ENCODE data around the gene LYST.

LYST gene

DNA sequence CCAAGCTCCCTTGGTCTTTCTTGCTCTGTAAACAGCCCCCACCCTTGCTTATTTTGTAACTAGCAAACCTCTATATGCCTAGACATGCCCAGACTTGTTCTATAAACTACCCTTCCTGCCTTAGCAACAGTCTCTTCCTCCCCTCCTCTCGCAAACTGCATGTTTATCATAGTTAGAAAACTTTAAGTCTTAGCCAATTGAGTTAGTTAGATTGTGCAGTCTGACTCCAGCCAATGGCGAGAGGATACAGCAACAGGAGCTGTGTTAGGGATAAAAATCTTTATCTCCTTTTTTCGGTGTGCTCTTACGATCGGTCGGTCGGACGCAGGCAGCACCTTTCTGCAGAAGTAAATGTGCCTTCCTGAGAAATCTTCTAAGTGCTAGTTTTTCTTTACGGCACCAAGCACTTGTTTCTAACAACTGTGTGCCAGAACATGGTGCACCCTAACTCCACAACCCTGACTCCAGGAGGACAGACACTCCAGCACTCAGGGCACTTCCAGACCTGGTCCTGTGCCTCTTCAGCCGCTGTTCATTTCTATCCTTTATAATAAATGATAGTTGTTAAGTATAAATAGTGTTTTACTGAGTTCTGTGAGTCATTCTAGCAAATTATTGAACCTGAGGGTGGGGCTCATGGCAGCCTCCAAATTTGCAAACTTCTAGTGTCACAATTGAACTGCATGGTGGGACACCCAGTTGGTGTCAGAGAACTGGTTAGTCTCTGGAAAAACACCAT, 191.4 kb downstream of the LYST start:
- no peak overlapping the region for H3K27ac ChIP-seq (replicated peaks)
- TF ChIP-seq GABPA (IDR thresholded peaks at IDR 0.05; ENCODE audit: low read depth) (no peak), REST (IDR thresholded peaks at IDR 0.05; ENCODE audit: insufficient replicate concordance, low read depth) (no peak), CTCF (IDR thresholded peaks at IDR 0.05; ENCODE audit: insufficient read depth, low read length) (no peak), SPI1 (IDR thresholded peaks at IDR 0.05; ENCODE audit: borderline replicate concordance, low read depth) (no peak), POLR2AphosphoS5 (IDR thresholded peaks at IDR 0.05; ENCODE audit: low read depth) (no peak)
- H3K4me3 ChIP-seq (replicated peaks; ENCODE audit: insufficient read depth, low read length) = no peak overlapping the region
- H3K27me3 ChIP-seq (ENCODE audit: insufficient read depth, poor library complexity, severe bottlenecking) = no peaks in the 10 kb centered on the region
- DNase-seq (ENCODE audit: low read depth in 1 of 2, low spot score in 1 of 2) = no peak

- H3K4me3 ChIP-seq (replicated peaks; ENCODE audit: insufficient read depth, low read length) = no peak overlapping the region
- no peak for TF ChIP-seq POLR2AphosphoS5 (IDR thresholded peaks at IDR 0.05; ENCODE audit: low read depth)
- TF ChIP-seq SPI1 (IDR thresholded peaks at IDR 0.05; ENCODE audit: borderline replicate concordance, low read depth) = no peak
- TF ChIP-seq CTCF (IDR thresholded peaks at IDR 0.05; ENCODE audit: insufficient read depth, low read length) = no peak
- no peak overlapping the region for H3K27ac ChIP-seq (replicated peaks)
- no peaks in the 10 kb centered on the region for H3K27me3 ChIP-seq (ENCODE audit: insufficient read depth, poor library complexity, severe bottlenecking)
- DNase-seq (ENCODE audit: low read depth in 1 of 2, low spot score in 1 of 2) = no peak
These were observed 192.7 kb downstream of the LYST start for GRCh38 chr1:235673981-235674380.

- H3K4me3 ChIP-seq (replicated peaks; ENCODE audit: insufficient read depth, low read length) = no peak overlapping the region
- no peak for DNase-seq (ENCODE audit: low read depth in 1 of 2, low spot score in 1 of 2)
- TF ChIP-seq POLR2AphosphoS5 (IDR thresholded peaks at IDR 0.05; ENCODE audit: low read depth) (no peak), SPI1 (IDR thresholded peaks at IDR 0.05; ENCODE audit: borderline replicate concordance, low read depth) (no peak), REST (IDR thresholded peaks at IDR 0.05; ENCODE audit: insufficient replicate concordance, low read depth) (no peak), GABPA (IDR thresholded peaks at IDR 0.05; ENCODE audit: low read depth) (no peak), CTCF (IDR thresholded peaks at IDR 0.05; ENCODE audit: insufficient read depth, low read length) (no peak)
- H3K27me3 ChIP-seq (ENCODE audit: insufficient read depth, poor library complexity, severe bottlenecking) = no peaks in the 10 kb centered on the region
- H3K27ac ChIP-seq (replicated peaks) = no peak overlapping the region
These were observed 194.7 kb downstream of the LYST start for GRCh38 chr1:235671992-235672391.
